B cell (primary cell): Measurements from ENCODE around the gene SDK2. TPM values are rescaled to one million over a fixed set of nuclear protein-coding genes. Genes with fewer than 3 reads are reported as not detected.
A peak's percentile ranks its signal among the peaks of the same experiment; 100 is the strongest.

Experiments used
- ATAC-seq: fragments of 200-7000 bp; cut with Tn5 transposase; one replicate; pipeline ENCODE4 v1.10.0; 2021; ENCODE audit warnings: low read depth, mild to moderate bottlenecking, moderate number of reproducible peaks, moderate library complexity
- CTCF ChIA-PET: fragments of 350-600 bp; sonication (Branson Sonifier 250); formaldehyde crosslinking; loops from one replicate; lab custom pipeline; 2021; ENCODE audit warnings: antibody characterized with exemption, inconsistent platforms; lab: Charles Lee
- POLR2A ChIA-PET: fragments of 350-600 bp; sonication (Branson Sonifier 250); formaldehyde crosslinking; loops from one replicate; lab custom pipeline; 2021; ENCODE audit warnings: antibody characterized with exemption; lab: Charles Lee
- DNase-seq: peaks from one replicate; pipeline ENCODE4 v3.0.0; 2013
- H2AFZ ChIP-seq: 2 replicates; pipeline ENCODE4 v1.6.1; 2012; ENCODE audit warnings: mild to moderate bottlenecking, low read depth, low read length; ENCODE audit not compliant: insufficient read depth, poor library complexity, severe bottlenecking
- H3K27ac ChIP-seq, 2 donors: 1 replicate in 1 of 2; 2 replicates in 1 of 2; pipeline ENCODE4 v1.5.1; 2012 to 2013; ENCODE audit warnings: low read length in 2 of 2, mild to moderate bottlenecking in 2 of 2, moderate library complexity in 1 of 2
- H3K27me3 ChIP-seq, 4 experiments: fragments of 200-600 bp in 1 of 4; sonication (generic) in 1 of 4; replicated peaks in 1 of 4; 1 replicate in 2 of 4; 2 replicates in 2 of 4; pipeline versions ENCODE4 v1.6.1 to v1.7.0; 2013 to 2016; ENCODE audit warnings: low read length in 3 of 4, mild to moderate bottlenecking in 2 of 4, mixed read lengths in 1 of 4, moderate library complexity in 1 of 4; ENCODE audit not compliant: insufficient read depth in 4 of 4, control insufficient read depth in 3 of 4; ENCODE audit errors: control extremely low read depth in 1 of 4
- H3K36me3 ChIP-seq, 2 experiments: replicated peaks in 1 of 2; 1 replicate in 1 of 2; 2 replicates in 1 of 2; pipeline versions ENCODE4 v1.6.1 to v1.7.1; 2013; ENCODE audit warnings: low read length in 1 of 2; ENCODE audit not compliant: insufficient read depth in 2 of 2, control insufficient read depth in 1 of 2; ENCODE audit errors: control extremely low read depth in 1 of 2, extremely low read depth in 1 of 2
- H3K4me1 ChIP-seq, 2 donors: fragments of 200-600 bp in 1 of 2; sonication (generic) in 1 of 2; 1 replicate in 1 of 2; 2 replicates in 1 of 2; pipeline versions ENCODE4 v1.5.1 to v1.6.1; 2013 to 2017; ENCODE audit warnings: low read length in 2 of 2; ENCODE audit not compliant: control insufficient read depth in 2 of 2, insufficient read depth in 2 of 2
- H3K4me2 ChIP-seq: replicated peaks from 2 replicates; pipeline ENCODE3; 2012; ENCODE audit warnings: mild to moderate bottlenecking, low read depth, low read length; ENCODE audit not compliant: poor library complexity, severe bottlenecking
- H3K4me3 ChIP-seq, 5 experiments: fragments of 200-600 bp in 1 of 5; sonication (generic) in 1 of 5; 1 replicate in 3 of 5; 2 replicates in 2 of 5; pipeline versions ENCODE4 v1.5.1 to v1.7.0; 2011 to 2016; ENCODE audit warnings: low read length in 4 of 5, mild to moderate bottlenecking in 4 of 5, low read depth in 2 of 5, control low read depth in 1 of 5, moderate library complexity in 1 of 5; ENCODE audit not compliant: insufficient read depth in 1 of 5; ENCODE audit errors: control extremely low read depth in 1 of 5, extremely low read depth in 1 of 5
- H3K79me2 ChIP-seq: fragments of 200-600 bp; sonication (generic); one replicate; pipeline ENCODE4 v1.6.0; 2016; ENCODE audit warnings: low read length; ENCODE audit not compliant: control insufficient read depth, insufficient read depth
- H3K9ac ChIP-seq: fragments of 200-600 bp; sonication (generic); 2 replicates; pipeline ENCODE4 v1.6.1; 2017; ENCODE audit warnings: mild to moderate bottlenecking, low read length, moderate library complexity
- H3K9me3 ChIP-seq, 3 donors: one replicate each; pipeline versions ENCODE4 v1.6.1 to v1.7.1; 2013; ENCODE audit warnings: low read length in 2 of 3; ENCODE audit not compliant: control insufficient read depth in 2 of 3, insufficient read depth in 1 of 3; ENCODE audit errors: control extremely low read depth in 1 of 3
- H4K20me1 ChIP-seq: 2 replicates; pipeline ENCODE4 v1.6.0; 2012; ENCODE audit warnings: mild to moderate bottlenecking, low read length; ENCODE audit not compliant: insufficient read depth, control insufficient read depth, poor library complexity, severe bottlenecking
- H3K27ac Mint-ChIP-seq: one replicate; pipeline ENCODE4 v1.8.0; 2021; ENCODE audit warnings: mixed read lengths
- H3K27me3 Mint-ChIP-seq: one replicate; pipeline ENCODE4 v1.8.0; 2021; ENCODE audit warnings: mixed read lengths
- H3K4me1 Mint-ChIP-seq: one replicate; pipeline ENCODE4 v1.8.0; 2021; ENCODE audit warnings: mixed read lengths
- H3K4me3 Mint-ChIP-seq: one replicate; pipeline ENCODE4 v1.8.0; 2021; ENCODE audit warnings: mixed read lengths
- H3K9me3 Mint-ChIP-seq: one replicate; pipeline ENCODE4 v1.8.0; 2022; ENCODE audit warnings: mixed read lengths; ENCODE audit not compliant: insufficient read depth
- CTCF ChIP-seq: fragments of 200-600 bp; IDR thresholded peaks from one replicate; pipeline ENCODE4 v1.8.0; 2022; ENCODE audit warnings: antibody characterized with exemption, mild to moderate bottlenecking
- EZH2 ChIP-seq: IDR thresholded peaks from 2 replicates; pipeline ENCODE4 v1.6.1; 2012; ENCODE audit warnings: borderline replicate concordance, low read depth, mild to moderate bottlenecking, moderate library complexity, low read length; ENCODE audit not compliant: insufficient read depth, poor library complexity, severe bottlenecking
- WGBS: methylation state at CpG from one replicate; pipeline ENCODE4 v1.1.5; 2013; ENCODE audit warnings: missing lambda C conversion rate; ENCODE audit not compliant: insufficient coverage; 5-methylcytosine and 5-hydroxymethylcytosine counted together
- intact Hi-C: fragments of 100-400 bp; cut with micrococcal nuclease; formaldehyde crosslinking; loops from one replicate; pipeline ENCODE4 v1.10.0; 2022
- polyA plus RNA-seq: library from polyadenylated mRNA; depleted of rRNA; stranded (reverse); fragments of >200 nt; gene quantifications from 2 replicates; pipeline ENCODE4 v1.2.3, GENCODE V29; 2012
- total RNA-seq, 2 donors: library from RNA; stranded (reverse); fragments of 120-200 nt in 1 of 2; gene quantifications; 1 replicate in 1 of 2; 2 replicates in 1 of 2; pipeline versions ENCODE4 v1.2.3 to v1.2.4, GENCODE V29; 2013 to 2022

SDK2 gene
- total and polyA plus RNA-seq, 2 donors (not counting 1 experiment from before 2014, with no cell fraction given): 3.2 to 13.0 TPM

DNA sequence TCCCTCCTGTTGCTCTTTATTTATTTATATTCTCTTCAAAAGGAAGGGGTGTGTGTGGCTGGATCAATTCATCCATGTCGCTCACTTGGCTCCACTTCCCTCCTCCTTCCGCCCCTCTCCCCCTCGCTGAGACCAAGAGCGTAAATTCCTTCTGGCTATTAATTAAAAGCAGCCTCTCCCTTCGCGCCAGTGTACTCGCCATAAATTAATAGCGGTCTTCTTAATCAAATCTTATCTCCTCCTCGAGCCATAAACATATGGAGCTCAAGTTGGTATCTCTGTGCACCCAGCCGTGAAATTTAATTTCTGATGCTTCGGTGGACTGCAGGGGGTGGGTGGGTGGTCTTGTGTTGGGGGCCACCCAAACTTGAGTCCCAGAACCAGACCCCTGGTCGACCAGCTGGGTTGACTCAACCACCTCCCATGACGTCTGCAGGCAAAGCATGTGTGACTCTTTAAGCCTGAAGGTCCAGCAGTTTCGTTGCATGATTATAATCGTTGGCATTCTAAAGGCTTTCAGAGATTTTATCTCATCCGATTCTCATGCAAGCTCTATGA is 57.9 kb downstream of the SDK2 start:
- POLR2A ChIA-PET: interaction anchor here (1.0 to 3.1 kb wide), 2 partner anchors 19 to 58 kb away, joined by 5 to 16 read pairs; partner anchors contain the start of gene SDK2
- no peak overlapping the region for H3K27ac Mint-ChIP-seq
- peaks cover 76% of the 10 kb centered on the region for H3K4me1 Mint-ChIP-seq
- CTCF ChIA-PET: interaction anchor here (0.6 to 4.2 kb wide), 15 partner anchors 11 to 156 kb away, joined by 3 to 55 read pairs (median 8); partner anchors contain the start of gene SDK2
- no peak overlapping the region for H3K27ac ChIP-seq
- H3K4me3 Mint-ChIP-seq: peak overlapping the region; percentile 0
- H3K9ac ChIP-seq: no peak overlapping the region
- no peaks in the 10 kb centered on the region for H3K27me3 Mint-ChIP-seq
- H2AFZ ChIP-seq: no peak overlapping the region
- peaks cover 83% of the 10 kb centered on the region for H3K79me2 ChIP-seq
- no peaks in the 10 kb centered on the region for H3K36me3 ChIP-seq
- peak overlapping the region; percentile 83 for H3K4me2 ChIP-seq
- no peaks in the 10 kb centered on the region for H3K9me3 Mint-ChIP-seq
- WGBS: 82% methylated on average over 12 of the region's 16 CpGs
- no peak for ATAC-seq
- no peaks in the 10 kb centered on the region for H4K20me1 ChIP-seq
- no peak for DNase-seq
- intact Hi-C loops: loop anchor here (10.0 kb wide), 1 partner anchor 368 kb away; no protein-coding TSS in a partner anchor
- H3K4me1 ChIP-seq: peaks cover 63 to 67% of the 10 kb centered on the region in 2 donors
- no peaks in the 10 kb centered on the region for H3K27me3 ChIP-seq
- TF ChIP-seq CTCF (no peak), EZH2 (no peak)
- H3K9me3 ChIP-seq: no peaks in the 10 kb centered on the region
- no peak overlapping the region for H3K4me3 ChIP-seq

DNA sequence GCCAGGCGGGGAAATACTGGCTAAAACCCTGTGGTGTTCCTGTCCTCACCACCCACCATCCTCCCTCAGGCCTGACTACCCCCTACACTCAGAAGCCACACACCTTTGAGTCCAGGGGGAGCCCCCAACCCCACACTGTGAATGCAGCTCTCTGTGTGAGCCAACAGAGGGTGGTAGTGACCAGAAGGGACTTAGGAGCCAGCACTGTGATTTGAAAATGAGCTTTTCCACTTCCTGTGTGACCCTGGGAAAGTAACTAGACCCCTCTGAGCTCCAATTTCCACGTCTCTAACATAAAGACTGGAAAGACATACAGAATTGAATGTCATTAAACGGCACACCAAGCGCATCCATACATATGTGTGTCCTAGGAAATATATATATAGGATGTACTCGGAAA is 58.7 kb downstream of the SDK2 start:
- H2AFZ ChIP-seq: no peak overlapping the region
- peaks cover 70% of the 10 kb centered on the region for H3K4me1 Mint-ChIP-seq
- H3K27ac ChIP-seq: no peak overlapping the region
- H3K9me3 ChIP-seq: no peaks in the 10 kb centered on the region
- peak overlapping the region; percentile 83 for H3K4me2 ChIP-seq
- no peaks in the 10 kb centered on the region for H3K9me3 Mint-ChIP-seq
- CTCF ChIA-PET: interaction anchor here (0.6 to 4.2 kb wide), 12 partner anchors 13 to 156 kb away, joined by 3 to 55 read pairs (median 5); partner anchors contain the start of gene SDK2
- intact Hi-C loops: loop anchor here (10.0 kb wide), 1 partner anchor 369 kb away; no protein-coding TSS in a partner anchor
- 71% methylated on average over 1 of the region's 5 CpGs for WGBS
- TF ChIP-seq EZH2: no peak
- peak; percentile 20 for TF ChIP-seq CTCF
- no peak overlapping the region for H3K4me3 Mint-ChIP-seq
- ATAC-seq (peak; percentile 52), DNase-seq (no peak)
- no peaks in the 10 kb centered on the region for H3K36me3 ChIP-seq
- no peak overlapping the region for H3K4me3 ChIP-seq
- H3K27me3 ChIP-seq: no peaks in the 10 kb centered on the region
- H3K4me1 ChIP-seq: peaks cover 55 to 60% of the 10 kb centered on the region in 2 donors
- H3K27ac Mint-ChIP-seq: peak overlapping the region; percentile 41
- H3K9ac ChIP-seq: no peak overlapping the region
- H3K79me2 ChIP-seq: peaks cover 83% of the 10 kb centered on the region
- no peaks in the 10 kb centered on the region for H4K20me1 ChIP-seq
- POLR2A ChIA-PET: interaction anchor here (0.9 to 1.0 kb wide), 2 partner anchors 59 to 126 kb away, joined by 3 to 5 read pairs; partner anchors contain the start of gene SDK2
- H3K27me3 Mint-ChIP-seq: no peaks in the 10 kb centered on the region
